Kidney capillary endothelial cell (primary cell): ENCODE measurements around the gene GDI1.

Source experiments
- DNase-seq: peaks from one replicate; pipeline ENCODE4 v3.0.0-alpha.2; 2018; ENCODE audit warnings: low spot score

The GDI1 gene

GRCh38 chrX:154482786-154483185, 45.8 kb downstream of the GDI1 start:
- DNase-seq: no peak

GRCh38 chrX:154483325-154483724, 46.4 kb downstream of the GDI1 start:
- DNase-seq: no peak

- DNase-seq: no peak
Measured at GRCh38 chrX:154484255-154485149, 47.5 kb downstream of the GDI1 start.

- no peak for DNase-seq
Measured at GRCh38 chrX:154485150-154486051, 48.4 kb downstream of the GDI1 start.

- no peak for DNase-seq
Measured at GRCh38 chrX:154486052-154486395, 49.1 kb downstream of the GDI1 start.

GRCh38 chrX:154486396-154487207, 49.6 kb downstream of the GDI1 start, which contains the start of gene UBL4A:
Gene UBL4A, minus strand, starts transcription at chrX:154486615. Its CDS starts 31 bp downstream, at chrX:154486584.
- no peak for DNase-seq

GRCh38 chrX:154487518-154488290, 50.8 kb downstream of the GDI1 start:
- DNase-seq: no peak

GRCh38 chrX:154488336-154489075, 51.6 kb downstream of the GDI1 start:
- DNase-seq: no peak

GRCh38 chrX:154489182-154489581, 52.2 kb downstream of the GDI1 start:
- no peak for DNase-seq

- no peak for DNase-seq
Measured at GRCh38 chrX:154490021-154490413, 53.1 kb downstream of the GDI1 start.

GRCh38 chrX:154490414-154491083, 53.6 kb downstream of the GDI1 start, which contains the start of gene SLC10A3:
Gene SLC10A3, minus strand, starts transcription at chrX:154490629. Its CDS starts 1,689 bp downstream, at chrX:154488940.
- DNase-seq: peak; percentile 85
